ENCODE results near the gene QRICH2. TPM values are rescaled to one million over a fixed set of nuclear protein-coding genes. Genes with fewer than 3 reads are reported as not detected.

The QRICH2 gene
- total and polyA plus RNA-seq, 9 of the 15 experiments (the other 6 are each of a cell fraction or from before 2014, with no cell fraction given) = 0.03 to 1.6 (median 0.81) TPM

GRCh38 chr17:76345377-76345974 lies 37.4 kb upstream of the QRICH2 start (continued):
- TF ChIP-seq SRF (CRISPR knock-in tag; IDR thresholded peaks at IDR 0.05) (peak in 1 of 2 experiments; percentile 60; a peak in 1 of 4 replicates), MCM3 (IDR thresholded peaks at IDR 0.05) (no peak), NFATC3 (IDR thresholded peaks at IDR 0.05) (peak; percentile 98), CBX8 (IDR thresholded peaks at IDR 0.05; ENCODE audit: borderline replicate concordance, extremely low read depth, low read depth, low read length, poor library complexity, severe bottlenecking) (no peak), KDM1A (IDR thresholded peaks at IDR 0.05) (no peak), GMEB1 (CRISPR knock-in tag; IDR thresholded peaks at IDR 0.05) (no peak), MEIS2 (IDR thresholded peaks at IDR 0.05; ENCODE audit: partially characterized antibody) (peak; percentile 72), ATF4 (CRISPR knock-in tag; IDR thresholded peaks at IDR 0.05) (peak; percentile 94), MTA1 (IDR thresholded peaks at IDR 0.05; ENCODE audit: borderline replicate concordance) (peak; percentile 64; the same call in 1 of the 2 replicates), HDAC3 (IDR thresholded peaks at IDR 0.05; ENCODE audit: borderline replicate concordance, partially characterized antibody) (no peak), TAF7 (tag; IDR thresholded peaks at IDR 0.05) (no peak), STAG1 (CRISPR knock-in tag; IDR thresholded peaks at IDR 0.05; ENCODE audit: borderline replicate concordance) (no peak), CEBPB (tag; IDR thresholded peaks at IDR 0.05) (peak; percentile 71), ARID3A (IDR thresholded peaks at IDR 0.05; ENCODE audit: borderline replicate concordance, low read depth, low read length) (no peak)
- TF ChIP-seq, protein P1, sequence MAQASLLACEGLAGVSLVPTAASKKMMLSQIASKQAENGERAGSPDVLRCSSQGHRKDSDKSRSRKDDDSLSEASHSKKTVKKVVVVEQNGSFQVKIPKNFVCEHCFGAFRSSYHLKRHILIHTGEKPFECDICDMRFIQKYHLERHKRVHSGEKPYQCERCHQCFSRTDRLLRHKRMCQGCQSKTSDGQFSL (CRISPR knock-in tag; IDR thresholded peaks at IDR 0.05) = no peak
- TF ChIP-seq, protein P1 (tag; IDR thresholded peaks at IDR 0.05) = no peak
- TF ChIP-seq, protein P2, sequence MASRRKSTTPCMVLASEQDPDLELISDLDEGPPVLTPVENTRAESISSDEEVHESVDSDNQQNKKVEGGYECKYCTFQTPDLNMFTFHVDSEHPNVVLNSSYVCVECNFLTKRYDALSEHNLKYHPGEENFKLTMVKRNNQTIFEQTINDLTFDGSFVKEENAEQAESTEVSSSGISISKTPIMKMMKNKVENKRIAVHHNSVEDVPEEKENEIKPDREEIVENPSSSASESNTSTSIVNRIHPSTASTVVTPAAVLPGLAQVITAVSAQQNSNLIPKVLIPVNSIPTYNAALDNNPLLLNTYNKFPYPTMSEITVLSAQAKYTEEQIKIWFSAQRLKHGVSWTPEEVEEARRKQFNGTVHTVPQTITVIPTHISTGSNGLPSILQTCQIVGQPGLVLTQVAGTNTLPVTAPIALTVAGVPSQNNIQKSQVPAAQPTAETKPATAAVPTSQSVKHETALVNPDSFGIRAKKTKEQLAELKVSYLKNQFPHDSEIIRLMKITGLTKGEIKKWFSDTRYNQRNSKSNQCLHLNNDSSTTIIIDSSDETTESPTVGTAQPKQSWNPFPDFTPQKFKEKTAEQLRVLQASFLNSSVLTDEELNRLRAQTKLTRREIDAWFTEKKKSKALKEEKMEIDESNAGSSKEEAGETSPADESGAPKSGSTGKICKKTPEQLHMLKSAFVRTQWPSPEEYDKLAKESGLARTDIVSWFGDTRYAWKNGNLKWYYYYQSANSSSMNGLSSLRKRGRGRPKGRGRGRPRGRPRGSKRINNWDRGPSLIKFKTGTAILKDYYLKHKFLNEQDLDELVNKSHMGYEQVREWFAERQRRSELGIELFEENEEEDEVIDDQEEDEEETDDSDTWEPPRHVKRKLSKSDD (conservative IDR thresholded peaks at IDR 0.05; ENCODE audit: low read length) = no peak
- TF ChIP-seq, protein P3, sequence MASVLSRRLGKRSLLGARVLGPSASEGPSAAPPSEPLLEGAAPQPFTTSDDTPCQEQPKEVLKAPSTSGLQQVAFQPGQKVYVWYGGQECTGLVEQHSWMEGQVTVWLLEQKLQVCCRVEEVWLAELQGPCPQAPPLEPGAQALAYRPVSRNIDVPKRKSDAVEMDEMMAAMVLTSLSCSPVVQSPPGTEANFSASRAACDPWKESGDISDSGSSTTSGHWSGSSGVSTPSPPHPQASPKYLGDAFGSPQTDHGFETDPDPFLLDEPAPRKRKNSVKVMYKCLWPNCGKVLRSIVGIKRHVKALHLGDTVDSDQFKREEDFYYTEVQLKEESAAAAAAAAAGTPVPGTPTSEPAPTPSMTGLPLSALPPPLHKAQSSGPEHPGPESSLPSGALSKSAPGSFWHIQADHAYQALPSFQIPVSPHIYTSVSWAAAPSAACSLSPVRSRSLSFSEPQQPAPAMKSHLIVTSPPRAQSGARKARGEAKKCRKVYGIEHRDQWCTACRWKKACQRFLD (CRISPR knock-in tag; IDR thresholded peaks at IDR 0.05) = no peak

All from K562 (cell line).